DMS 273 (cell line): ENCODE measurements around the gene HNRNPL.
"Not testable (repeated sequence)": the region's sequence is repeated elsewhere in the genome, so short reads cannot be mapped to it uniquely, and the experiment has no call there.

ENCODE experiments used
- DNase-seq: peaks from one replicate; lab custom pipeline; 2025; ENCODE audit not compliant: unreplicated experiment; lab: John Stamatoyannopoulos, UW

HNRNPL gene

GRCh38 chr19:38849860-38850435 is at the start of gene HNRNPL:
Gene HNRNPL, minus strand, starts transcription at chr19:38849986. Its CDS starts 20 bp downstream, at chr19:38849966.
- DNase-seq = peak; percentile 100

- DNase-seq = peak; percentile 71
Measured at GRCh38 chr19:38898788-38899446, 49.1 kb upstream of the HNRNPL start.

- no peak for DNase-seq
Measured at GRCh38 chr19:38894968-38895367, 45.2 kb upstream of the HNRNPL start.

- no peak for DNase-seq
Measured at GRCh38 chr19:38893341-38893771, 43.6 kb upstream of the HNRNPL start.

GRCh38 chr19:38892841-38893240 is 43.1 kb upstream of the HNRNPL start:
- DNase-seq = no peak

- no peak for DNase-seq
Measured at GRCh38 chr19:38891771-38892170, 42.0 kb upstream of the HNRNPL start.

- no peak for DNase-seq
Measured at GRCh38 chr19:38890686-38891085, 40.9 kb upstream of the HNRNPL start.

- DNase-seq = no peak
Measured at GRCh38 chr19:38889803-38890202, 40.0 kb upstream of the HNRNPL start.

GRCh38 chr19:38888876-38889275 is 39.1 kb upstream of the HNRNPL start:
- DNase-seq = no peak

- DNase-seq = not testable (repeated sequence)
Measured at GRCh38 chr19:38884691-38885090, 34.9 kb upstream of the HNRNPL start.

- DNase-seq = no peak
Measured at GRCh38 chr19:38883286-38883685, 33.5 kb upstream of the HNRNPL start.

GRCh38 chr19:38880882-38881609 is 31.3 kb upstream of the HNRNPL start:
- DNase-seq = no peak

GRCh38 chr19:38880076-38880881 is 30.5 kb upstream of the HNRNPL start:
- DNase-seq = no peak

- no peak for DNase-seq
Measured at GRCh38 chr19:38879400-38879751, 29.6 kb upstream of the HNRNPL start.

GRCh38 chr19:38878575-38879399 is 29.0 kb upstream of the HNRNPL start:
- no peak for DNase-seq

GRCh38 chr19:38877781-38878574 is 28.2 kb upstream of the HNRNPL start, which contains the start of gene RINL:
Gene RINL, minus strand, starts transcription at chr19:38878275. Its CDS starts 1,533 bp downstream, at chr19:38876742.
- peak; percentile 78 for DNase-seq

- DNase-seq = no peak
Measured at GRCh38 chr19:38875656-38876395, 26.0 kb upstream of the HNRNPL start.

- not testable (repeated sequence) for DNase-seq
Measured at GRCh38 chr19:38873400-38873799, 23.6 kb upstream of the HNRNPL start.

GRCh38 chr19:38870612-38871011 is 20.8 kb upstream of the HNRNPL start:
- no peak for DNase-seq
